Measurements from ENCODE around the gene PRM1. TPM values are rescaled to one million over a fixed set of nuclear protein-coding genes. Genes with fewer than 3 reads are reported as not detected.

PRM1 gene
- total and polyA plus RNA-seq, 4 donors = not detected

- Histone ChIP-seq H3K4me3 (ENCODE audit: low read depth in 1 of 3, low read length in 3 of 3) (no peak overlapping the region), H3K4me1 (ENCODE audit: control insufficient read depth in 4 of 4, insufficient read depth in 4 of 4, low read length in 3 of 4) (no peaks in the 10 kb centered on the region), H3K27me3 (ENCODE audit: control insufficient read depth in 4 of 4, insufficient read depth in 4 of 4, low read length in 3 of 4) (no peaks in the 10 kb centered on the region), H3K9ac (ENCODE audit: low read depth in 1 of 2, low read length in 2 of 2) (no peak overlapping the region), H3K27ac (ENCODE audit: low read depth in 1 of 2, low read length in 2 of 2) (no peak overlapping the region), H3K9me3 (ENCODE audit: control insufficient read depth in 4 of 4, low read length in 3 of 4) (no peaks in the 10 kb centered on the region), H3K36me3 (ENCODE audit: control insufficient read depth in 4 of 4, insufficient read depth in 3 of 4, low read depth in 1 of 4, low read length in 3 of 4) (no peaks in the 10 kb centered on the region)
- TF ChIP-seq YY1 (IDR thresholded peaks at IDR 0.05) = no peak
- no peak for TF ChIP-seq RAD21 (IDR thresholded peaks at IDR 0.05)
- TF ChIP-seq FOXA1 (IDR thresholded peaks at IDR 0.05) = no peak
- no peak for TF ChIP-seq RXRA (IDR thresholded peaks at IDR 0.05)
- no peak for TF ChIP-seq MAX (IDR thresholded peaks at IDR 0.05)
- DNase-seq (ENCODE audit: low spot score) = no peak
- 73% methylated on average over 5 of the region's 5 CpGs for WGBS
Measured at GRCh38 chr16:11321662-11322061, 40.5 kb upstream of the PRM1 start.

DNA sequence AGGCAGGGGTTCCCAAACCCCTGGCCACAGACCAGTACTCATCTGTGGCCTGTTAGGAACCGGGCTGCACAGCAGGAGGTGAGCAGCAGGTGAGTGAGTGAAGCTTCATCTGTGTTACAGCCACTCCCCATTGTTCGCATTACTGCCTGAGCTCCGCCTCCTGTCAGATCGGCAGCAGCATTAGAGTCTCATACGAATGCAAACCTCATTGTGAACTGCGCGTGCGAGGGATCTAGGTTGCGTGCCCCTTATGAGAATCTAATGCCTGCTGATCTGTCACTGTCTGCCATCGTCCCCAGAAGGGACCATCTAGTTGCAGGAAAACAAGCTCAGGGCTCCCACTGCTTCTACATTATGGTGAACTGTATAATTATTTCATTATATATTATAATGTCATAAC lies 39.0 kb upstream of the PRM1 start:
- H3K27ac ChIP-seq (ENCODE audit: low read depth in 1 of 2, low read length in 2 of 2) = no peak overlapping the region
- no peak overlapping the region for H3K9ac ChIP-seq (ENCODE audit: low read depth in 1 of 2, low read length in 2 of 2)
- no peaks in the 10 kb centered on the region for H3K4me1 ChIP-seq (ENCODE audit: control insufficient read depth in 4 of 4, insufficient read depth in 4 of 4, low read length in 3 of 4)
- no peaks in the 10 kb centered on the region for H3K9me3 ChIP-seq (ENCODE audit: control insufficient read depth in 4 of 4, low read length in 3 of 4)
- H3K27me3 ChIP-seq (ENCODE audit: control insufficient read depth in 4 of 4, insufficient read depth in 4 of 4, low read length in 3 of 4) = no peaks in the 10 kb centered on the region
- TF ChIP-seq, protein P1, sequence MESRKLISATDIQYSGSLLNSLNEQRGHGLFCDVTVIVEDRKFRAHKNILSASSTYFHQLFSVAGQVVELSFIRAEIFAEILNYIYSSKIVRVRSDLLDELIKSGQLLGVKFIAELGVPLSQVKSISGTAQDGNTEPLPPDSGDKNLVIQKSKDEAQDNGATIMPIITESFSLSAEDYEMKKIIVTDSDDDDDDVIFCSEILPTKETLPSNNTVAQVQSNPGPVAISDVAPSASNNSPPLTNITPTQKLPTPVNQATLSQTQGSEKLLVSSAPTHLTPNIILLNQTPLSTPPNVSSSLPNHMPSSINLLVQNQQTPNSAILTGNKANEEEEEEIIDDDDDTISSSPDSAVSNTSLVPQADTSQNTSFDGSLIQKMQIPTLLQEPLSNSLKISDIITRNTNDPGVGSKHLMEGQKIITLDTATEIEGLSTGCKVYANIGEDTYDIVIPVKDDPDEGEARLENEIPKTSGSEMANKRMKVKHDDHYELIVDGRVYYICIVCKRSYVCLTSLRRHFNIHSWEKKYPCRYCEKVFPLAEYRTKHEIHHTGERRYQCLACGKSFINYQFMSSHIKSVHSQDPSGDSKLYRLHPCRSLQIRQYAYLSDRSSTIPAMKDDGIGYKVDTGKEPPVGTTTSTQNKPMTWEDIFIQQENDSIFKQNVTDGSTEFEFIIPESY (IDR thresholded peaks at IDR 0.05) = no peak
- TF ChIP-seq, protein P2, sequence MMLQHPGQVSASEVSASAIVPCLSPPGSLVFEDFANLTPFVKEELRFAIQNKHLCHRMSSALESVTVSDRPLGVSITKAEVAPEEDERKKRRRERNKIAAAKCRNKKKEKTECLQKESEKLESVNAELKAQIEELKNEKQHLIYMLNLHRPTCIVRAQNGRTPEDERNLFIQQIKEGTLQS (IDR thresholded peaks at IDR 0.05) = no peak
- TF ChIP-seq YY1 (IDR thresholded peaks at IDR 0.05) = no peak
- no peak for TF ChIP-seq JUND (IDR thresholded peaks at IDR 0.05)
- no peak for TF ChIP-seq RAD21 (IDR thresholded peaks at IDR 0.05)
- TF ChIP-seq, protein P3, sequence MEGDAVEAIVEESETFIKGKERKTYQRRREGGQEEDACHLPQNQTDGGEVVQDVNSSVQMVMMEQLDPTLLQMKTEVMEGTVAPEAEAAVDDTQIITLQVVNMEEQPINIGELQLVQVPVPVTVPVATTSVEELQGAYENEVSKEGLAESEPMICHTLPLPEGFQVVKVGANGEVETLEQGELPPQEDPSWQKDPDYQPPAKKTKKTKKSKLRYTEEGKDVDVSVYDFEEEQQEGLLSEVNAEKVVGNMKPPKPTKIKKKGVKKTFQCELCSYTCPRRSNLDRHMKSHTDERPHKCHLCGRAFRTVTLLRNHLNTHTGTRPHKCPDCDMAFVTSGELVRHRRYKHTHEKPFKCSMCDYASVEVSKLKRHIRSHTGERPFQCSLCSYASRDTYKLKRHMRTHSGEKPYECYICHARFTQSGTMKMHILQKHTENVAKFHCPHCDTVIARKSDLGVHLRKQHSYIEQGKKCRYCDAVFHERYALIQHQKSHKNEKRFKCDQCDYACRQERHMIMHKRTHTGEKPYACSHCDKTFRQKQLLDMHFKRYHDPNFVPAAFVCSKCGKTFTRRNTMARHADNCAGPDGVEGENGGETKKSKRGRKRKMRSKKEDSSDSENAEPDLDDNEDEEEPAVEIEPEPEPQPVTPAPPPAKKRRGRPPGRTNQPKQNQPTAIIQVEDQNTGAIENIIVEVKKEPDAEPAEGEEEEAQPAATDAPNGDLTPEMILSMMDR (IDR thresholded peaks at IDR 0.05; ENCODE audit: low read depth, low read length, missing input control) = no peak
- no peak for TF ChIP-seq RXRA (IDR thresholded peaks at IDR 0.05)
- no peak for TF ChIP-seq HNF4G (IDR thresholded peaks at IDR 0.05)
- TF ChIP-seq GABPA (IDR thresholded peaks at IDR 0.05 in 1 of 2, conservative IDR thresholded peaks at IDR 0.05 in 1 of 2) = no peak
- no peak for TF ChIP-seq SP1 (IDR thresholded peaks at IDR 0.05)
- no peak for TF ChIP-seq TAF1 (conservative IDR thresholded peaks at IDR 0.05)
- no peak for TF ChIP-seq EGR1 (IDR thresholded peaks at IDR 0.05; ENCODE audit: low read depth in 2 of 2)
- TF ChIP-seq MAX (IDR thresholded peaks at IDR 0.05) = no peak
- no peak for TF ChIP-seq NR2F2 (IDR thresholded peaks at IDR 0.05)
- TF ChIP-seq, protein P4, sequence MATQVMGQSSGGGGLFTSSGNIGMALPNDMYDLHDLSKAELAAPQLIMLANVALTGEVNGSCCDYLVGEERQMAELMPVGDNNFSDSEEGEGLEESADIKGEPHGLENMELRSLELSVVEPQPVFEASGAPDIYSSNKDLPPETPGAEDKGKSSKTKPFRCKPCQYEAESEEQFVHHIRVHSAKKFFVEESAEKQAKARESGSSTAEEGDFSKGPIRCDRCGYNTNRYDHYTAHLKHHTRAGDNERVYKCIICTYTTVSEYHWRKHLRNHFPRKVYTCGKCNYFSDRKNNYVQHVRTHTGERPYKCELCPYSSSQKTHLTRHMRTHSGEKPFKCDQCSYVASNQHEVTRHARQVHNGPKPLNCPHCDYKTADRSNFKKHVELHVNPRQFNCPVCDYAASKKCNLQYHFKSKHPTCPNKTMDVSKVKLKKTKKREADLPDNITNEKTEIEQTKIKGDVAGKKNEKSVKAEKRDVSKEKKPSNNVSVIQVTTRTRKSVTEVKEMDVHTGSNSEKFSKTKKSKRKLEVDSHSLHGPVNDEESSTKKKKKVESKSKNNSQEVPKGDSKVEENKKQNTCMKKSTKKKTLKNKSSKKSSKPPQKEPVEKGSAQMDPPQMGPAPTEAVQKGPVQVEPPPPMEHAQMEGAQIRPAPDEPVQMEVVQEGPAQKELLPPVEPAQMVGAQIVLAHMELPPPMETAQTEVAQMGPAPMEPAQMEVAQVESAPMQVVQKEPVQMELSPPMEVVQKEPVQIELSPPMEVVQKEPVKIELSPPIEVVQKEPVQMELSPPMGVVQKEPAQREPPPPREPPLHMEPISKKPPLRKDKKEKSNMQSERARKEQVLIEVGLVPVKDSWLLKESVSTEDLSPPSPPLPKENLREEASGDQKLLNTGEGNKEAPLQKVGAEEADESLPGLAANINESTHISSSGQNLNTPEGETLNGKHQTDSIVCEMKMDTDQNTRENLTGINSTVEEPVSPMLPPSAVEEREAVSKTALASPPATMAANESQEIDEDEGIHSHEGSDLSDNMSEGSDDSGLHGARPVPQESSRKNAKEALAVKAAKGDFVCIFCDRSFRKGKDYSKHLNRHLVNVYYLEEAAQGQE (IDR thresholded peaks at IDR 0.05) = no peak
- no peak for TF ChIP-seq FOXA1 (IDR thresholded peaks at IDR 0.05)
- no peak for TF ChIP-seq FOXA2 (IDR thresholded peaks at IDR 0.05)
- no peak for TF ChIP-seq HNF4A (conservative IDR thresholded peaks at IDR 0.05)
- 81% methylated on average over 10 of the region's 10 CpGs for WGBS
- no peaks in the 10 kb centered on the region for H3K36me3 ChIP-seq (ENCODE audit: control insufficient read depth in 4 of 4, insufficient read depth in 3 of 4, low read depth in 1 of 4, low read length in 3 of 4)
- H3K4me3 ChIP-seq (ENCODE audit: low read depth in 1 of 3, low read length in 3 of 3) = no peak overlapping the region
- no peak for DNase-seq (ENCODE audit: low spot score)
